Tibial nerve (tissue), 4 donors: ENCODE measurements around the gene TEAD2.

ENCODE experiments used
- EP300 ChIP-seq, 2 donors: sonication (generic); formaldehyde crosslinking; IDR thresholded peaks; one replicate each; pipeline ENCODE4 v1.6.1; 2017; ENCODE audit warnings: antibody characterized with exemption in 2 of 2, mild to moderate bottlenecking in 1 of 2
- POLR2A ChIP-seq, 2 donors: fragments of 450-650 bp; IDR thresholded peaks; one replicate each; pipeline ENCODE4 v1.6.1; 2017; ENCODE audit warnings: antibody characterized with exemption in 2 of 2, mild to moderate bottlenecking in 2 of 2, moderate library complexity in 2 of 2
- TF ChIP-seq, protein P1 (sequence below), 5 experiments: fragments of 200-600 bp in 3 of 5; fragments of 450-650 bp in 2 of 5; sonication (generic) in 3 of 5; IDR thresholded peaks; one replicate each; pipeline ENCODE4 v1.5.1; 2016 to 2019; ENCODE audit warnings: antibody characterized with exemption in 5 of 5, mild to moderate bottlenecking in 3 of 5, moderate library complexity in 2 of 5

DNA sequence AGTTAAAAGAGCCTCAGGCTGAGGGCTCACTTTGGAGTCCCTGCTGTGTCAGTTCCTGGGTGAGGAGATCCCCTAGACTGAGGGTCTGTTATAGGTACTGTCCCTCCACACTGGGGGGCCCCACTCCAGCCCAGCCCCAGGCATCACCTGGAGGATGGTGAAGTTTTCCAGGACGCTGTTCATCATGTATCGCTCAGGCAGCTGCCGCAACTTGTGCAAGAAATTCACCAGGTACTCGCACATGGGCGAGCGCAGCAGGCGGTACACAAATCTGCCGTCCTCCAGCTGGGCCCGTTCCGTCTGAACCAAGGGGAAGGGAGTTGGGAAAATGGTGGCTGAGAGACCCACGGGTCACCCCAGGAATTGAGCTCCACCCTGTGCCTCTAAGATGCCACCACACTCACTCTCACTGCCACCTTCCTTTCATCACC lies 19.9 kb downstream of the TEAD2 start:
- TF ChIP-seq, protein P1, sequence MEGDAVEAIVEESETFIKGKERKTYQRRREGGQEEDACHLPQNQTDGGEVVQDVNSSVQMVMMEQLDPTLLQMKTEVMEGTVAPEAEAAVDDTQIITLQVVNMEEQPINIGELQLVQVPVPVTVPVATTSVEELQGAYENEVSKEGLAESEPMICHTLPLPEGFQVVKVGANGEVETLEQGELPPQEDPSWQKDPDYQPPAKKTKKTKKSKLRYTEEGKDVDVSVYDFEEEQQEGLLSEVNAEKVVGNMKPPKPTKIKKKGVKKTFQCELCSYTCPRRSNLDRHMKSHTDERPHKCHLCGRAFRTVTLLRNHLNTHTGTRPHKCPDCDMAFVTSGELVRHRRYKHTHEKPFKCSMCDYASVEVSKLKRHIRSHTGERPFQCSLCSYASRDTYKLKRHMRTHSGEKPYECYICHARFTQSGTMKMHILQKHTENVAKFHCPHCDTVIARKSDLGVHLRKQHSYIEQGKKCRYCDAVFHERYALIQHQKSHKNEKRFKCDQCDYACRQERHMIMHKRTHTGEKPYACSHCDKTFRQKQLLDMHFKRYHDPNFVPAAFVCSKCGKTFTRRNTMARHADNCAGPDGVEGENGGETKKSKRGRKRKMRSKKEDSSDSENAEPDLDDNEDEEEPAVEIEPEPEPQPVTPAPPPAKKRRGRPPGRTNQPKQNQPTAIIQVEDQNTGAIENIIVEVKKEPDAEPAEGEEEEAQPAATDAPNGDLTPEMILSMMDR (IDR thresholded peaks at IDR 0.05), result no peak
- no peak for TF ChIP-seq EP300 (IDR thresholded peaks at IDR 0.05)
- no peak for TF ChIP-seq POLR2A (IDR thresholded peaks at IDR 0.05)
